ENCODE results near the gene PRPF19. TPM values are rescaled to one million over a fixed set of nuclear protein-coding genes. Genes with fewer than 3 reads are reported as not detected.

PRPF19 gene
- total and polyA plus RNA-seq, 2 of the 13 experiments (the other 11 are each of a cell fraction or from before 2014, with no cell fraction given) = 27.4 to 91.1 TPM

- TF ChIP-seq TRIM22 (IDR thresholded peaks at IDR 0.05) (no peak), MAZ (IDR thresholded peaks at IDR 0.05; ENCODE audit: borderline replicate concordance, low read depth, low read length) (peak; percentile 99), MAZ (CRISPR knock-in tag; IDR thresholded peaks at IDR 0.05; ENCODE audit: low read depth) (peak; percentile 98), ATF5 (CRISPR knock-in tag; IDR thresholded peaks at IDR 0.05; ENCODE audit: low read depth) (peak; percentile 9; the same call in 1 of the 2 replicates), TEAD2 (CRISPR knock-in tag; IDR thresholded peaks at IDR 0.05) (no peak), FOXC1 (CRISPR knock-in tag; IDR thresholded peaks at IDR 0.05; ENCODE audit: borderline replicate concordance) (peak; percentile 76), THAP11 (CRISPR knock-in tag; IDR thresholded peaks at IDR 0.05) (peak; percentile 95), FOXP4 (CRISPR knock-in tag; IDR thresholded peaks at IDR 0.05) (peak; percentile 74), PAXIP1 (CRISPR knock-in tag; conservative IDR thresholded peaks at IDR 0.05) (peak; percentile 44; the same call in 1 of the 2 replicates), AHR (CRISPR knock-in tag; IDR thresholded peaks at IDR 0.05) (peak; percentile 40; the same call in 1 of the 2 replicates), NRL (CRISPR knock-in tag; IDR thresholded peaks at IDR 0.05; ENCODE audit: borderline replicate concordance) (peak; percentile 87), GFI1 (CRISPR knock-in tag; IDR thresholded peaks at IDR 0.05; ENCODE audit: borderline replicate concordance) (peak; percentile 69; the same call in 1 of the 2 replicates), ZNF572 (CRISPR knock-in tag; IDR thresholded peaks at IDR 0.05) (peak; percentile 42; the same call in 1 of the 2 replicates), MZF1 (CRISPR knock-in tag; IDR thresholded peaks at IDR 0.05; ENCODE audit: borderline replicate concordance) (peak; percentile 6; the same call in 1 of the 2 replicates), HMGA1 (CRISPR knock-in tag; conservative IDR thresholded peaks at IDR 0.05) (no peak)
- TF ChIP-seq, protein P1, sequence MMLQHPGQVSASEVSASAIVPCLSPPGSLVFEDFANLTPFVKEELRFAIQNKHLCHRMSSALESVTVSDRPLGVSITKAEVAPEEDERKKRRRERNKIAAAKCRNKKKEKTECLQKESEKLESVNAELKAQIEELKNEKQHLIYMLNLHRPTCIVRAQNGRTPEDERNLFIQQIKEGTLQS (CRISPR knock-in tag; IDR thresholded peaks at IDR 0.05) = 0 out of 2 replicates have a peak, but pooled peaks have one; percentile 59
- TF ChIP-seq, protein P2, sequence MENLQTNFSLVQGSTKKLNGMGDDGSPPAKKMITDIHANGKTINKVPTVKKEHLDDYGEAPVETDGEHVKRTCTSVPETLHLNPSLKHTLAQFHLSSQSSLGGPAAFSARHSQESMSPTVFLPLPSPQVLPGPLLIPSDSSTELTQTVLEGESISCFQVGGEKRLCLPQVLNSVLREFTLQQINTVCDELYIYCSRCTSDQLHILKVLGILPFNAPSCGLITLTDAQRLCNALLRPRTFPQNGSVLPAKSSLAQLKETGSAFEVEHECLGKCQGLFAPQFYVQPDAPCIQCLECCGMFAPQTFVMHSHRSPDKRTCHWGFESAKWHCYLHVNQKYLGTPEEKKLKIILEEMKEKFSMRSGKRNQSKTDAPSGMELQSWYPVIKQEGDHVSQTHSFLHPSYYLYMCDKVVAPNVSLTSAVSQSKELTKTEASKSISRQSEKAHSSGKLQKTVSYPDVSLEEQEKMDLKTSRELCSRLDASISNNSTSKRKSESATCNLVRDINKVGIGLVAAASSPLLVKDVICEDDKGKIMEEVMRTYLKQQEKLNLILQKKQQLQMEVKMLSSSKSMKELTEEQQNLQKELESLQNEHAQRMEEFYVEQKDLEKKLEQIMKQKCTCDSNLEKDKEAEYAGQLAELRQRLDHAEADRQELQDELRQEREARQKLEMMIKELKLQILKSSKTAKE (CRISPR knock-in tag; IDR thresholded peaks at IDR 0.05; ENCODE audit: borderline replicate concordance) = peak; percentile 55; the same call in 1 of the 2 replicates
Measured at GRCh38 chr11:60841797-60842667, 64.4 kb downstream of the PRPF19 start, which contains the start of gene CCDC86 (continued).

Measured in HepG2 (cell line).